Lung (tissue), 12 donors: ENCODE data around the gene ANKRD30A. TPM values are rescaled to one million over a fixed set of nuclear protein-coding genes. Genes with fewer than 3 reads are reported as not detected.

Source experiments
- ATAC-seq: fragments of 200-7000 bp; cut with Tn5 transposase; one replicate; pipeline ENCODE4 v1.9.1; 2020; ENCODE audit warnings: moderate number of reproducible peaks; ENCODE audit not compliant: insufficient read depth, low FRiP score
- DNase-seq, 3 donors: peaks; one replicate each; pipeline ENCODE4 v3.0.0-alpha.2; 2013 to 2017
- H3K27ac ChIP-seq, 2 donors: one replicate each; pipeline ENCODE4 v1.5.1; 2013; ENCODE audit warnings: mild to moderate bottlenecking in 2 of 2, moderate library complexity in 2 of 2, control low read depth in 1 of 2, inconsistent platforms in 1 of 2, low read depth in 1 of 2, low read length in 1 of 2
- H3K27me3 ChIP-seq, 3 donors: one replicate each; pipeline ENCODE4 v1.5.1; 2013; ENCODE audit warnings: low read length in 2 of 3; ENCODE audit not compliant: control insufficient read depth in 3 of 3, insufficient read depth in 3 of 3
- H3K36me3 ChIP-seq, 4 donors: one replicate each; pipeline ENCODE4 v1.5.1; 2013; ENCODE audit warnings: low read length in 4 of 4, mild to moderate bottlenecking in 1 of 4, moderate library complexity in 1 of 4; ENCODE audit not compliant: control insufficient read depth in 4 of 4, insufficient read depth in 4 of 4
- H3K4me1 ChIP-seq, 5 donors: one replicate each; pipeline ENCODE4 v1.5.1; 2013; ENCODE audit warnings: low read length in 5 of 5, mild to moderate bottlenecking in 2 of 5, moderate library complexity in 1 of 5; ENCODE audit not compliant: control insufficient read depth in 5 of 5, insufficient read depth in 5 of 5
- H3K4me3 ChIP-seq: one replicate; pipeline ENCODE4 v1.5.1; 2013; ENCODE audit warnings: mild to moderate bottlenecking, control low read depth, moderate library complexity
- H3K9ac ChIP-seq, 2 donors: one replicate each; pipeline ENCODE4 v1.5.1; 2013; ENCODE audit warnings: low read length in 2 of 2, control low read depth in 1 of 2; ENCODE audit not compliant: insufficient read depth in 1 of 2
- H3K9me3 ChIP-seq, 4 donors: one replicate each; pipeline ENCODE4 v1.5.1; 2013; ENCODE audit warnings: low read length in 3 of 4, mild to moderate bottlenecking in 1 of 4, moderate library complexity in 1 of 4; ENCODE audit not compliant: control insufficient read depth in 4 of 4, insufficient read depth in 3 of 4
- CTCF ChIP-seq: IDR thresholded peaks from 2 replicates; pipeline ENCODE4 v1.5.1; 2012; ENCODE audit warnings: mild to moderate bottlenecking; ENCODE audit errors: control extremely low read depth, extremely low read depth
- WGBS, 2 donors: extraction: QIAGEN DNeasy Blood & Tissue Kit; methylation state at CpG; one replicate each; pipeline ENCODE4 v1.1.7; 2013; 5-methylcytosine and 5-hydroxymethylcytosine counted together
- polyA plus RNA-seq, 2 donors: library from polyadenylated mRNA; stranded (reverse); fragments of 200-250 nt; gene quantifications; one replicate each; pipeline ENCODE4 v1.2.1, GENCODE V29; 2013
- total RNA-seq, 2 donors: library from RNA; depleted of rRNA in 1 of 2; stranded (reverse); fragments of >200 nt in 1 of 2; gene quantifications; one replicate each; pipeline ENCODE4 v1.2.1, GENCODE V29; 2014 to 2021
- donor health status: control.
- donor health status: control.
- donor health status: Bipolar disorder and iron deficiency.
- donor health status: healthy.
- donor health status: DM: yes; HTN: yes; CAD: no.

ANKRD30A gene
- total and polyA plus RNA-seq, 4 donors = not detected

- no peak overlapping the region for H3K27ac ChIP-seq
- no peak for ATAC-seq
- DNase-seq = no peak
- peaks cover 0 to 7% (median 1%) of the 10 kb centered on the region in 4 donors for H3K9me3 ChIP-seq
- H3K4me3 ChIP-seq = no peak overlapping the region
- no peaks in the 10 kb centered on the region for H3K36me3 ChIP-seq
- no peaks in the 10 kb centered on the region for H3K4me1 ChIP-seq
- 63 to 65% methylated on average over 3 of the region's 3 CpGs for WGBS, 2 donors
- TF ChIP-seq CTCF = no peak
- no peaks in the 10 kb centered on the region for H3K27me3 ChIP-seq
- H3K9ac ChIP-seq = no peak overlapping the region
These were observed 189.0 kb downstream of the ANKRD30A start for GRCh38 chr10:37314350-37314749.

GRCh38 chr10:37314862-37315261 lies 189.5 kb downstream of the ANKRD30A start:
- no peak for TF ChIP-seq CTCF
- Histone ChIP-seq H3K4me3 (no peak overlapping the region), H3K9me3 (peaks cover 0 to 7% (median 1%) of the 10 kb centered on the region in 4 donors), H3K27me3 (no peaks in the 10 kb centered on the region), H3K27ac (no peak overlapping the region), H3K9ac (no peak overlapping the region), H3K4me1 (no peaks in the 10 kb centered on the region), H3K36me3 (no peaks in the 10 kb centered on the region)
- no peak for ATAC-seq
- 21 to 32% methylated on average over 1 of the region's 1 CpG for WGBS, 2 donors
- no peak for DNase-seq

- H3K27ac ChIP-seq = no peak overlapping the region
- ATAC-seq (no peak), DNase-seq (no peak)
- H3K9me3 ChIP-seq = peaks cover 0 to 3% (median 0%) of the 10 kb centered on the region in 4 donors
- no peaks in the 10 kb centered on the region for H3K27me3 ChIP-seq
- H3K4me3 ChIP-seq = no peak overlapping the region
- H3K36me3 ChIP-seq = no peaks in the 10 kb centered on the region
- H3K4me1 ChIP-seq = no peaks in the 10 kb centered on the region
- 83 to 91% methylated on average over 2 of the region's 2 CpGs for WGBS, 2 donors
- H3K9ac ChIP-seq = no peak overlapping the region
- no peak for TF ChIP-seq CTCF
These were observed 219.0 kb downstream of the ANKRD30A start for GRCh38 chr10:37344413-37344812.

- WGBS, 2 donors = 78 to 83% methylated on average over 3 of the region's 3 CpGs
- no peak for ATAC-seq
These were observed 254.6 kb downstream of the ANKRD30A start for GRCh38 chr10:37379991-37380390.

More at GRCh38 chr10:37379991-37380390, 254.6 kb downstream of the ANKRD30A start:
- Histone ChIP-seq H3K27me3 (no peaks in the 10 kb centered on the region), H3K4me3 (no peak overlapping the region), H3K4me1 (no peaks in the 10 kb centered on the region), H3K36me3 (no peaks in the 10 kb centered on the region), H3K9ac (no peak overlapping the region), H3K27ac (no peak overlapping the region), H3K9me3 (peaks cover 0 to 21% (median 2%) of the 10 kb centered on the region in 4 donors)
- TF ChIP-seq CTCF = no peak
- DNase-seq = no peak
